Large intestine (tissue), 3 donors: ENCODE results near the gene FAM200C. TPM values are rescaled to one million over a fixed set of nuclear protein-coding genes. Genes with fewer than 3 reads are reported as not detected.

Source experiments
- DNase-seq, 2 donors: peaks; one replicate each; pipeline versions ENCODE4 v3.0.0 to v3.0.0-alpha.2; 2013
- H3K27ac ChIP-seq: one replicate; pipeline ENCODE4 v1.5.1; 2013; ENCODE audit warnings: low read length
- H3K27me3 ChIP-seq: 2 replicates; pipeline ENCODE4 v1.6.1; 2013; ENCODE audit warnings: low read length; ENCODE audit not compliant: control insufficient read depth, insufficient read depth
- H3K36me3 ChIP-seq: 2 replicates; pipeline ENCODE4 v1.6.1; 2013; ENCODE audit warnings: low read length; ENCODE audit not compliant: control insufficient read depth, insufficient read depth
- H3K4me1 ChIP-seq: one replicate; pipeline ENCODE4 v1.6.1; 2013; ENCODE audit warnings: low read length; ENCODE audit not compliant: control insufficient read depth, insufficient read depth
- H3K4me3 ChIP-seq: one replicate; pipeline ENCODE4 v1.5.1; 2013; ENCODE audit warnings: low read length
- H3K9me3 ChIP-seq: one replicate; pipeline ENCODE4 v1.6.1; 2013; ENCODE audit warnings: mild to moderate bottlenecking, low read depth, low read length, moderate library complexity; ENCODE audit not compliant: control insufficient read depth
- WGBS: methylation state at CpG from one replicate; pipeline ENCODE4 v1.1.5; 2013; ENCODE audit warnings: low lambda C conversion rate; ENCODE audit not compliant: insufficient coverage; 5-methylcytosine and 5-hydroxymethylcytosine counted together
- polyA plus RNA-seq: library from polyadenylated mRNA; unstranded; fragments of 120-200 nt; gene quantifications from one replicate; pipeline ENCODE4 v1.2.1, GENCODE V29; 2013

FAM200C gene
- polyA plus RNA-seq, 1 donor: 7.8 TPM

DNA sequence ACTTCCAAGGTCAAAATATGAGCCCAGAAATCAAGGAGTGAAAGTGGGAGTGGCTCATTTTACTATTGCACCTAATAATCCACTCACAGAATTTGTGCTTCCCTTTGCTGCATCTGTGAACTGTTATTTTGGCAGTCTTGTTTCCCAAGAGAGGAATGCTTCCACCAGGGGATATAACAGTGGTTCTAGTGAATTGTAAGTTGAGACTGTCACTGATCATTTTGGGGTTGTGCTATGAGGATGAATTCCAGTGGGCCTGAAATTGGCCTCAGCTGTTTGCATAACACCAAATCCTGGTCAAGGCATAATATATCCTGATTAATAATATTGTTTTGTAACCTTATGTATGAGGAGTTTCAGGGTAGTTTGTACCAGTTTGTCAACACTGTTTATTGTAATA, 14.4 kb downstream of the FAM200C start:
- H3K36me3 ChIP-seq: no peaks in the 10 kb centered on the region
- no peak for DNase-seq
- H3K9me3 ChIP-seq: peaks cover 16% of the 10 kb centered on the region
- no peaks in the 10 kb centered on the region for H3K27me3 ChIP-seq
- no peaks in the 10 kb centered on the region for H3K4me1 ChIP-seq
- H3K4me3 ChIP-seq: no peak overlapping the region
- H3K27ac ChIP-seq: no peak overlapping the region

DNA sequence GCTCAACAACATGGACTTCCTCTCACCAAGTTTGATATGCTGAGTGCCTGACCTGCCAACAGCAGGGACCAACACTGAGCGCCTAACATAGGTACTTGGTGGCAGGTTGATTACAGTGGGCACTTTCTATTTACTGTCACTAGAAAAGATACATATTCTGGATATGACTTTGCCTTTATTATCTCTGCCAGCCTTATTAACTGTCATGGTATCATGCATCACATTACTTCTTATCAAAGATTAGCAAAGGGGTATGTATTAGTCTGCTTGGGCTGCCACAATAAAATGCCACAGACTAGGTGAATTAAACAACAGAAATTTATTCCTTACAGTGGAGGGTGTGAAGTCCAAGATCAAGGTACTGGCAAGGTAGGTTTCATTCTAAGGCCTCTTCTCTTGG, 15.2 kb downstream of the FAM200C start:
- Histone ChIP-seq H3K4me1 (no peaks in the 10 kb centered on the region), H3K9me3 (peaks cover 16% of the 10 kb centered on the region), H3K27ac (no peak overlapping the region), H3K27me3 (no peaks in the 10 kb centered on the region), H3K4me3 (no peak overlapping the region), H3K36me3 (no peaks in the 10 kb centered on the region)
- WGBS: no CpG with 5 or more reads among the region's 1 CpG
- DNase-seq: no peak

DNA sequence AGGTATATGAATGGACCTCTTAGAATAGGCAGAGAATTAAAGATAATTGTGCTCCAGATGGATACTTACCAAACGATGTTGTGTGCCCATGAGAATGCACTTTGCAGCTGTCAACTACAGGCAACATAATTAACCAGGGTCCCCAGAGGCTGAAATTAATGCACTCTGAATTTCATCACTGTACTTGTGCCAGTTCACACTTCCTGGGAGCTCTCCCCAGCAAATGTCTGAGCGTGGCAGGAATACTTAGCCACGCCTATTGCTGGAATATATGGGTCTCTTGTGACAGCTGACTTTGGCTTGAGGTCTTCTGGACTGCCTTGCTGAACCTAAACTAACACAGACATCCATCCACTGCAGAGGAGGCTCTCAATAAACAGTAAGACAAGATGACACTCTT, 17.5 kb downstream of the FAM200C start:
- Histone ChIP-seq H3K27me3 (no peaks in the 10 kb centered on the region), H3K4me3 (no peak overlapping the region), H3K27ac (no peak overlapping the region), H3K36me3 (no peaks in the 10 kb centered on the region), H3K9me3 (peaks cover 7% of the 10 kb centered on the region), H3K4me1 (no peaks in the 10 kb centered on the region)
- no CpG with 5 or more reads among the region's 3 CpGs for WGBS
- DNase-seq: no peak

GRCh38 chr5:160380041-160380440, 19.8 kb downstream of the FAM200C start:
- H3K4me3 ChIP-seq: no peak overlapping the region
- no peak for DNase-seq
- WGBS: no CpG with 5 or more reads among the region's 2 CpGs
- H3K9me3 ChIP-seq: no peaks in the 10 kb centered on the region
- peaks cover 2% of the 10 kb centered on the region for H3K27me3 ChIP-seq
- H3K27ac ChIP-seq: no peak overlapping the region
- no peaks in the 10 kb centered on the region for H3K36me3 ChIP-seq
- H3K4me1 ChIP-seq: no peaks in the 10 kb centered on the region

- no peaks in the 10 kb centered on the region for H3K36me3 ChIP-seq
- no peaks in the 10 kb centered on the region for H3K4me1 ChIP-seq
- H3K27me3 ChIP-seq: peaks cover 2% of the 10 kb centered on the region
- no peaks in the 10 kb centered on the region for H3K9me3 ChIP-seq
- no peak overlapping the region for H3K4me3 ChIP-seq
- H3K27ac ChIP-seq: no peak overlapping the region
- 50% methylated on average over 2 of the region's 4 CpGs for WGBS
- DNase-seq: no peak
These were observed 20.3 kb downstream of the FAM200C start for GRCh38 chr5:160379511-160379910.

DNA sequence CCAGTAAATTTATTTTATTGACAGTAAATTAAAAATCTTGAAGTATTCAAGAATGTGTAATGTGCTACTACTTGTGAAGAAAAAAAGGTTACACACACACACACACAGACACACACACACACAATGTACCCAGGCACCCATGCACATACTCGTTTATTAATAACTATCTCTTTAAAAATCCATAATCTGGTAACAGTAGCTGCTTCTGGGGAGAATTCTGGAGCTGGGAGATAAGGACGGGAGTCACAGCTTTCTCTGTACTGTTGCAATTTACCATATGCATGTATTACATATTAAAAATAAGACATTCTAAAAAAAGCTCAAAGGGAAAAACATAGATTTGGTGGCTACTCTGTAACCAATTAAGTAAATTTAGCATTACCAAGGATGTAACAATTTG, 21.5 kb downstream of the FAM200C start:
- 60% methylated on average over 1 of the region's 2 CpGs for WGBS
- Histone ChIP-seq H3K4me3 (no peak overlapping the region), H3K4me1 (no peaks in the 10 kb centered on the region), H3K27ac (no peak overlapping the region), H3K27me3 (peaks cover 2% of the 10 kb centered on the region), H3K36me3 (no peaks in the 10 kb centered on the region), H3K9me3 (no peaks in the 10 kb centered on the region)
- no peak for DNase-seq

DNA sequence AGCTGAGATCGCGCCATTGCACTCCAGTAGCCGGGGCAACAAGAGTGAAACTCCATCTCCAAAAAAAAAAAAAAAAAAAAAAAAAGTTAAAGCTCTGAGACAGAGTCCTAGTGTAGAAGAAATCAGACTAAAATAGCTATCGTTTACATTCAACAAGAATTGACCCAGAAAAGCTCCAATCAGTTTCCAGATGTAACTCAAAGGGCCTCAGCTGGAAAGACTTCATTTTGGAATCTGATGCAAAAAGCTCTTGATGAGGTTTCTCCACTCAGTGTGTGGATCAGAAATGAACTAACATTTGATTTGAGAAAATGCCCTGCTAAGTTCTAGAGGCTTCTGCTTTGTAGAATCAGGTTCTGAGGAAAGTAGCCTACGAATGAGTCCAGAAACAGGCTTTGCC, 22.2 kb downstream of the FAM200C start:
- Histone ChIP-seq H3K36me3 (no peaks in the 10 kb centered on the region), H3K9me3 (no peaks in the 10 kb centered on the region), H3K27me3 (peaks cover 2% of the 10 kb centered on the region), H3K27ac (no peak overlapping the region), H3K4me1 (no peaks in the 10 kb centered on the region), H3K4me3 (no peak overlapping the region)
- DNase-seq: no peak
- no CpG with 5 or more reads among the region's 5 CpGs for WGBS

DNA sequence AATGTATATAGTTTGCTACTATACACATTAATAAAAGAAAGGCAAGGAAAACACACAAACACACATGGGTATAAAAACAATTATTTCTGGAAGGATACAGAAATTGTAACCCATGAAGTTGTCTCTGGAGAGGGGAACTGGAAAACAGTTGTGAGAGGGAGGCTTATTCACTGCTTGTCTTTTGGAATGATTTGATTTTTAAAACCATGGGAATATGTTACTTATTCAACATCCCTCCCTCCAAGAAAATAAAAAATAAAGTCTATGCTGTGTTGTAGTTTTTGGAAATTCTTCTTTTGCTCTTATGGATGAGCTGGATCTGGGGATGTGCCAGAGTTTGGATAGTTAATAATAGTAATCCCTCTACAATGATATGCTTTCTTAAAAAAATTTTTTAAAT, 23.4 kb downstream of the FAM200C start:
- Histone ChIP-seq H3K27me3 (peaks cover 2% of the 10 kb centered on the region), H3K4me1 (no peaks in the 10 kb centered on the region), H3K4me3 (no peak overlapping the region), H3K9me3 (no peaks in the 10 kb centered on the region), H3K36me3 (no peaks in the 10 kb centered on the region), H3K27ac (no peak overlapping the region)
- DNase-seq: no peak

DNA sequence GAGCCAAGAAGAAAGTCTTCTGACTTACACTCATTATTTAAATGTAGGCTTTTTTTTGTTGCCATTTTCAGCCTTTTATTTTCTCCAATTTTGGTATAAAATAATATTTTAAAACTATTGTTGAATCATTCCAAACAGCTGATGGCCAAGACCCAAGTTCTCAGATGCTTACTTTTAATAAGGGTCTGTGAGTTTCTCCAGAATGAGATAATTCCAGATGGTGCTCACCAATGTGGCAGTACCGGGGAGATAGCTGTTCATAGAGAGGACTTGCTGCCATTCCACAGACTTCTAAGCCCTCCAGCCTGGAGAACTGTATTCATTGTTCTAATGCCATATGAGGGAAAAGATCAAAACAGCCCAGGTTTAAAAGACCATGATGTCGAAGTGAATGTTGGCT, 24.2 kb downstream of the FAM200C start:
- Histone ChIP-seq H3K27me3 (peaks cover 2% of the 10 kb centered on the region), H3K9me3 (no peaks in the 10 kb centered on the region), H3K27ac (no peak overlapping the region), H3K36me3 (no peaks in the 10 kb centered on the region), H3K4me1 (no peaks in the 10 kb centered on the region), H3K4me3 (no peak overlapping the region)
- DNase-seq: no peak
- WGBS: no CpG with 5 or more reads among the region's 2 CpGs

DNA sequence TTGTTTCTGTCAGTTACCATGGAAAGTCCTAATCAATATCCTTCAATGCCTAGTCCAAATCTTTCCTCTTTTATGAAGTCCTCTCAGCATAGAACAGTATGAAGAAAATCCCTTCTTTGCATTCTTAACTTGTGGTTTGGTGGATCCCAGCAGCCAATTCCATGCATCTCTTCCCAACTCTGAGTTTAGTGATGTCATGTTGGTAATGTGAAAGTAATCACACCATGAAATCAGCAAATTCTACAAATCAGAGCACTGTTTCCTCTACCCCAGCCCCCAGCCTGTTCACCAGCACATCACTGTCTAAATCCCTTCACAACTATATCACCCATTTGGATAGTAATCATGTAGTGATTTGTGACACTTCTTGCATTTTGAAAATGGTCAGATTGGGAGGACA, 24.7 kb downstream of the FAM200C start:
- no peaks in the 10 kb centered on the region for H3K36me3 ChIP-seq
- H3K9me3 ChIP-seq: no peaks in the 10 kb centered on the region
- peaks cover 7% of the 10 kb centered on the region for H3K27me3 ChIP-seq
- H3K4me3 ChIP-seq: no peak overlapping the region
- H3K4me1 ChIP-seq: no peaks in the 10 kb centered on the region
- no peak overlapping the region for H3K27ac ChIP-seq
- no peak for DNase-seq

- no peaks in the 10 kb centered on the region for H3K9me3 ChIP-seq
- no peaks in the 10 kb centered on the region for H3K4me1 ChIP-seq
These were observed 28.6 kb downstream of the FAM200C start for GRCh38 chr5:160371294-160371693.

GRCh38 chr5:160370713-160371034, 29.2 kb downstream of the FAM200C start:
- Histone ChIP-seq H3K4me1 (no peaks in the 10 kb centered on the region), H3K36me3 (no peaks in the 10 kb centered on the region), H3K4me3 (peak overlapping the region; percentile 33), H3K27me3 (peaks cover 13% of the 10 kb centered on the region), H3K9me3 (no peaks in the 10 kb centered on the region), H3K27ac (no peak overlapping the region)
- DNase-seq: no peak
- no CpG with 5 or more reads among the region's 12 CpGs for WGBS

More at GRCh38 chr5:160371294-160371693, 28.6 kb downstream of the FAM200C start:
- no peak for DNase-seq
- Histone ChIP-seq H3K4me3 (no peak overlapping the region), H3K27me3 (peaks cover 15% of the 10 kb centered on the region), H3K27ac (no peak overlapping the region), H3K36me3 (no peaks in the 10 kb centered on the region)
